Esophagus muscularis mucosa (tissue), 4 donors: ENCODE results near the gene GRAMD2A. TPM values are rescaled to one million over a fixed set of nuclear protein-coding genes. Genes with fewer than 3 reads are reported as not detected.

ENCODE experiments used
- DNase-seq: peaks from one replicate; pipeline ENCODE4 v3.0.0-alpha.2; 2017; ENCODE audit errors: extremely low spot score
- H3K27ac ChIP-seq, 4 donors: fragments of 200-600 bp; sonication (generic); replicated peaks in 1 of 4; 1 replicate in 3 of 4; 2 replicates in 1 of 4; pipeline ENCODE4 v1.5.1; 2016 to 2019; ENCODE audit warnings: mild to moderate bottlenecking in 1 of 4
- H3K27me3 ChIP-seq, 4 donors: fragments of 200-600 bp; sonication (generic); one replicate each; pipeline versions ENCODE4 v1.5.1 to v1.6.0; 2016 to 2019
- H3K36me3 ChIP-seq, 4 donors: fragments of 200-600 bp; sonication (generic); one replicate each; pipeline ENCODE4 v1.5.1; 2016 to 2019
- H3K4me1 ChIP-seq, 4 donors: fragments of 200-600 bp; sonication (generic); one replicate each; pipeline ENCODE4 v1.5.1; 2016 to 2019
- H3K4me3 ChIP-seq, 4 donors: fragments of 200-600 bp; sonication (generic); 1 replicate in 2 of 4; 2 replicates in 2 of 4; pipeline ENCODE4 v1.5.1; 2016 to 2019; ENCODE audit warnings: mild to moderate bottlenecking in 4 of 4, moderate library complexity in 1 of 4
- H3K9me3 ChIP-seq, 4 donors: fragments of 200-600 bp; sonication (generic); 1 replicate in 3 of 4; 2 replicates in 1 of 4; pipeline ENCODE4 v1.5.1; 2016 to 2019
- EP300 ChIP-seq: sonication (generic); formaldehyde crosslinking; IDR thresholded peaks from one replicate; pipeline ENCODE4 v1.6.1; 2017; ENCODE audit warnings: antibody characterized with exemption
- POLR2A ChIP-seq: fragments of 450-650 bp; IDR thresholded peaks from one replicate; pipeline ENCODE4 v1.6.1; 2017; ENCODE audit warnings: antibody characterized with exemption, moderate library complexity, mild to moderate bottlenecking, low read depth
- POLR2AphosphoS5 ChIP-seq, 2 donors: sonication (generic); formaldehyde crosslinking; IDR thresholded peaks; one replicate each; pipeline ENCODE4 v1.6.1; 2017; ENCODE audit warnings: antibody characterized with exemption in 2 of 2
- WGBS: methylation state at CpG from one replicate; pipeline ENCODE4 v1.1.5; 2018; 5-methylcytosine and 5-hydroxymethylcytosine counted together
- intact Hi-C: fragments of 100-400 bp; cut with DNase I; formaldehyde crosslinking; loops from one replicate; pipeline ENCODE4 v1.15.1; 2023
- total RNA-seq, 4 donors: library from RNA; depleted of rRNA; stranded (reverse); fragments of >200 nt; gene quantifications; one replicate each; pipeline versions ENCODE4 v1.1.0 to v1.2.1, GENCODE V29; 2016
- TF ChIP-seq, protein P1 (sequence below), 3 experiments: fragments of 200-600 bp in 2 of 3; fragments of 450-650 bp in 1 of 3; sonication (generic) in 2 of 3; IDR thresholded peaks; one replicate each; pipeline ENCODE4 v1.5.1; 2017 to 2019; ENCODE audit warnings: antibody characterized with exemption in 3 of 3, mild to moderate bottlenecking in 2 of 3, moderate library complexity in 1 of 3

GRAMD2A gene
- total RNA-seq, 4 donors from 2014 or later = 0.33 to 2.5 (median 0.75) TPM

DNA sequence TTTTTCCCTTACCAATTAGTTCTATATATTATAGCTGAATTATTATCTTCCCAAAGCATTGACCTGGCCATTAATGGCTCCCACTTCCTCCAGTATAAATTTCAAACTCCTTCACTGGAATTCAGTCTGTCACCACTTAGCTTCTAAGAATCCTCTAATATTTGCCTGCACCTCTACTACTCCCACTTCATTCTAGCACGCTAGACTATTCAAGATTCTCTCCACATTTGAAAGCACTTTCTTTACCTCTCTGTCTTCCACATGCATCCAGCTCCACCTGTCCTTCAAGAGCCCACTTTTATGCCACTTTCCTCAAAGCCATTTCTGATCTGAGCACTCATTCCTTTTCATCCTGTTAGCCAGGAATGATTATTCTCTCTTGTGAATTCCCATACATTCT, 64.4 kb downstream of the GRAMD2A start:
- no peak for DNase-seq
- intact Hi-C loops = no loop called here
- H3K4me3 ChIP-seq = no peak overlapping the region

DNA sequence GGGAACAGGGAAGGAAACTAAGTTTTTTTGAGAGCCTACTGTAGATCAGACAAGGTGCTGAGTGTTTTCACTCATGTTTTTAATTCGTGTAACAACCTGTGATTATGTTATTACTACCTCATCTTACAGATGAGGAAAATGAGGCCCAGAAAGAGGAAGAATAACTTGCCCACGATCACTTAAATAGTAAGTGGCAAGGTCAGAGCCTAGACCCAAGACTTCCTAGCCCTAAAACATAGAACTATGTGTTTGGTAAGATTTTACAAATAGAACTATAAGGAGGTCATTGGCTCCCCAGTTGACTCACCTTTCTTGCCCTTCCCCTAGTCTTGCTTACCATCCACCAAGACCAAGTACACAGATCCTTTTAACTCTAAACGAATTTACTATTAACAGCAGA, 65.7 kb downstream of the GRAMD2A start:
- Histone ChIP-seq H3K27me3 (no peaks in the 10 kb centered on the region), H3K27ac (no peak overlapping the region), H3K36me3 (no peaks in the 10 kb centered on the region), H3K9me3 (no peaks in the 10 kb centered on the region), H3K4me3 (no peak overlapping the region), H3K4me1 (peaks cover 0 to 13% (median 9%) of the 10 kb centered on the region in 4 donors)
- no peak for DNase-seq
- TF ChIP-seq POLR2AphosphoS5 (IDR thresholded peaks at IDR 0.05) (no peak), POLR2A (no peak), EP300 (no peak)
- TF ChIP-seq, protein P1, sequence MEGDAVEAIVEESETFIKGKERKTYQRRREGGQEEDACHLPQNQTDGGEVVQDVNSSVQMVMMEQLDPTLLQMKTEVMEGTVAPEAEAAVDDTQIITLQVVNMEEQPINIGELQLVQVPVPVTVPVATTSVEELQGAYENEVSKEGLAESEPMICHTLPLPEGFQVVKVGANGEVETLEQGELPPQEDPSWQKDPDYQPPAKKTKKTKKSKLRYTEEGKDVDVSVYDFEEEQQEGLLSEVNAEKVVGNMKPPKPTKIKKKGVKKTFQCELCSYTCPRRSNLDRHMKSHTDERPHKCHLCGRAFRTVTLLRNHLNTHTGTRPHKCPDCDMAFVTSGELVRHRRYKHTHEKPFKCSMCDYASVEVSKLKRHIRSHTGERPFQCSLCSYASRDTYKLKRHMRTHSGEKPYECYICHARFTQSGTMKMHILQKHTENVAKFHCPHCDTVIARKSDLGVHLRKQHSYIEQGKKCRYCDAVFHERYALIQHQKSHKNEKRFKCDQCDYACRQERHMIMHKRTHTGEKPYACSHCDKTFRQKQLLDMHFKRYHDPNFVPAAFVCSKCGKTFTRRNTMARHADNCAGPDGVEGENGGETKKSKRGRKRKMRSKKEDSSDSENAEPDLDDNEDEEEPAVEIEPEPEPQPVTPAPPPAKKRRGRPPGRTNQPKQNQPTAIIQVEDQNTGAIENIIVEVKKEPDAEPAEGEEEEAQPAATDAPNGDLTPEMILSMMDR (IDR thresholded peaks at IDR 0.05) = no peak
- intact Hi-C loops = no loop called here
- WGBS = 88% methylated on average over 3 of the region's 3 CpGs

More for the DNA sequence above, 64.4 kb downstream of the GRAMD2A start:
- peaks cover 0 to 13% (median 9%) of the 10 kb centered on the region in 4 donors for H3K4me1 ChIP-seq
- no peak overlapping the region for H3K27ac ChIP-seq
- H3K36me3 ChIP-seq = no peaks in the 10 kb centered on the region
- no peak for TF ChIP-seq POLR2AphosphoS5 (IDR thresholded peaks at IDR 0.05)
- H3K27me3 ChIP-seq = no peaks in the 10 kb centered on the region
- 100% methylated on average over 1 of the region's 1 CpG for WGBS
- no peaks in the 10 kb centered on the region for H3K9me3 ChIP-seq

DNA sequence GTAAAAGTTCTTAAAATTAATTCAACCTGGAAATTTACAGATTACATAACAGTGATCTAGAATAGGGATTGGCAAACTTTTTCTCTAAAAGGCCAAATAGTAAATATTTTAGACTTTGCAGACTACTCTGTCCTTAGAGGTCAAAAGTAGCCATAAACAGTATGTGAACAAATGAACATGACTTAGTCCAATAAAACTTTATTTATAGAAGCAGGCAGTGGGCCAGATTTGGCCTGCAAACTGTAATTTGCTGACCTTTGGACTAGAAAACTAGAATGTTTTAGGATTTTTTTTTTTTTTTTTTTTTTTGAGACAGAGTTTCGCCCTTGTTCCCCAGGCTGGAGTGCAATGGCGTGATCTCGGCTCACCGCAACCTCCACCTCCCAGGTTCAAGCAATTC, 67.3 kb downstream of the GRAMD2A start:
- no peak for DNase-seq
- no peak overlapping the region for H3K27ac ChIP-seq
- no peaks in the 10 kb centered on the region for H3K36me3 ChIP-seq
- WGBS = 100% methylated on average over 4 of the region's 4 CpGs
- H3K4me1 ChIP-seq = no peaks in the 10 kb centered on the region
- no peaks in the 10 kb centered on the region for H3K9me3 ChIP-seq
- TF ChIP-seq POLR2AphosphoS5 (IDR thresholded peaks at IDR 0.05) (no peak), EP300 (no peak)
- no peak overlapping the region for H3K4me3 ChIP-seq
- no peaks in the 10 kb centered on the region for H3K27me3 ChIP-seq
- intact Hi-C loops = no loop called here

DNA sequence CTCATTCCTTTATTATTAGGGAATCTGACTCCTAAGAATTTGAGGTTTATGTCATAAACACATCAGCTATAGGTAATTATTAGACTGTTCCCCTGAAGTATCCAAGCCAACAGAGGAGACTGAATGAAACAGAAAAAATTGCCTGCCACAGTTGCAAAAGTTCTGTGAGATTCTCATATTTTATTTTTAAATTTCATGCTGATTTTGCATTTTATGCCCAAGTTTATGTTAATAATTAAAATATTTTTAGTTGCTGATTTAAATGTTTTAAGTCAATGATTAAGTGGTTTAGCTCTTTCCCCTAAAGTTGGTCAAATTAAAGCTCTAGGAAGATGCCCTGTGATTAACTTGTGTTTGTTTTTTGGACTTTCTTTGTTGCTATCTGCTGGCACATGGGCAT, 69.2 kb downstream of the GRAMD2A start:
- no peaks in the 10 kb centered on the region for H3K36me3 ChIP-seq
- TF ChIP-seq EP300 (no peak), POLR2A (no peak)
- no peak for DNase-seq
- no peaks in the 10 kb centered on the region for H3K27me3 ChIP-seq
- H3K9me3 ChIP-seq = no peaks in the 10 kb centered on the region
- no peaks in the 10 kb centered on the region for H3K4me1 ChIP-seq
- H3K27ac ChIP-seq = no peak overlapping the region
- H3K4me3 ChIP-seq = no peak overlapping the region
- intact Hi-C loops = no loop called here

DNA sequence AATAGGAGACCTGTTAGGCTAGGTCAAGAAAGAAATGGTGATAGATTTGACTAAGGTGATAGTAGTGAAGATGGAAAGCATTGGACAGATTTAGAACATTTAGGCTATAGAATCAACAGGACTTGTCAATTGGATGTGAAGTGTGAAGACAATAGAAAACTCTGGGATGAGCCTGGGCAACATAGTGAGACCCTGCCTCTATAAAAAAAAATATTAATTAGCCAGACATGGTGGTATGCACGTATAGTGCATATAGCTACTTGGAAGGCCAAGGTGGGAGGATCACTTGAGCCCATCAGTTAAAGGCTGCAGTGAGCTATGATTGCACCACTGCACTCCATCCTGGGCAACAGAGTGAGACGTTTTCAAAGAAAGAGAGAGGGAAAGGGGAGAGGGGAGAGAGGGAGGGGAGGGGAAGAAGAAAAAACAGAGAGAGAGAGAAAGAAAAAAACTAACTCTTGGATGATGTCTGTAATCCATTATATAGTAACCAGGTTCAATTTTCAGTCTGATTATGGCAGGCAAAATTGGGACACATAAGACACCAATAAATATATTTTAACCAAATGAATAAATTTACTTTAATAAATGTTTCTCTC, 69.8 kb downstream of the GRAMD2A start:
- Histone ChIP-seq H3K4me3 (no peak overlapping the region), H3K27ac (no peak overlapping the region), H3K9me3 (no peaks in the 10 kb centered on the region), H3K4me1 (no peaks in the 10 kb centered on the region), H3K27me3 (no peaks in the 10 kb centered on the region), H3K36me3 (no peaks in the 10 kb centered on the region)
- no peak for DNase-seq
- TF ChIP-seq POLR2AphosphoS5 (IDR thresholded peaks at IDR 0.05) (no peak), EP300 (no peak), POLR2A (no peak)
- TF ChIP-seq, protein P1 (IDR thresholded peaks at IDR 0.05) = no peak
- intact Hi-C loops = no loop called here
- WGBS = 67% methylated on average over 2 of the region's 2 CpGs

DNA sequence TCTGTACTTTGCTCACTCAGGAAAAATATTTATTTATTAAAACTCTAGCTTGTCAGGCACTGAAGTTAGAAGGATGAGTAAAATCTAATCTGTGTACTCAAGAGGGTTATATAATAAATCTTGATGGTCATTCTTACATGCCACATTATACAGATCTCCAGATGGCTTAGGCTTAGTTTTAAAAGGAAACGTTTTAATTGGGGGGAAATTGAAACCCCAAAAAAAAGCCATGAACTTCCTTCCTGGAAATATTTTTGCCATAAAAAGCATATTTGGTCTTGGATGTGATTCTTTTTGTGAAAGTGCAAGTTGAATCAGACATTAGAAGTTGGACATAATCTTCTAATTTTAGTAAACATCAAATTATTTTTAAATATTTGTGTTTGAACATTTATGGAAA, 73.4 kb downstream of the GRAMD2A start:
- Histone ChIP-seq H3K9me3 (no peaks in the 10 kb centered on the region), H3K4me1 (peaks cover under 1 to 5% (median 4%) of the 10 kb centered on the region in 4 donors), H3K27ac (no peak overlapping the region), H3K4me3 (no peak overlapping the region), H3K36me3 (no peaks in the 10 kb centered on the region), H3K27me3 (no peaks in the 10 kb centered on the region)
- DNase-seq = no peak
- intact Hi-C loops = no loop called here
- TF ChIP-seq POLR2AphosphoS5 (IDR thresholded peaks at IDR 0.05) (no peak), POLR2A (no peak), EP300 (no peak)
- TF ChIP-seq, protein P1 (IDR thresholded peaks at IDR 0.05) = no peak
- 15% methylated on average over 1 of the region's 1 CpG for WGBS
